Gastroesophageal sphincter (tissue), 4 donors: ENCODE results near the gene ADORA3. TPM values are rescaled to one million over a fixed set of nuclear protein-coding genes. Genes with fewer than 3 reads are reported as not detected.

Experiments
- ATAC-seq: fragments of 150-250 bp; one replicate; pipeline ENCODE4 v1.9.1; 2016; ENCODE audit warnings: mild to moderate bottlenecking, moderate library complexity
- H3K27ac ChIP-seq, 4 donors: fragments of 200-600 bp; sonication (generic) in 3 of 4; 1 replicate in 3 of 4; 2 replicates in 1 of 4; pipeline ENCODE4 v1.5.1; 2016 to 2019
- H3K27me3 ChIP-seq: fragments of 200-600 bp; sonication (generic); one replicate; pipeline ENCODE4 v1.5.1; 2019
- H3K36me3 ChIP-seq, 2 donors: fragments of 200-600 bp; sonication (generic); one replicate each; pipeline ENCODE4 v1.5.1; 2019; ENCODE audit warnings: control low read depth in 1 of 2
- H3K4me1 ChIP-seq, 3 donors: fragments of 200-600 bp; sonication (generic); 1 replicate in 2 of 3; 2 replicates in 1 of 3; pipeline ENCODE4 v1.5.1; 2016 to 2019; ENCODE audit warnings: control low read depth in 2 of 3
- H3K4me3 ChIP-seq, 2 donors: fragments of 200-600 bp; sonication (generic); one replicate each; pipeline ENCODE4 v1.5.1; 2019; ENCODE audit warnings: mild to moderate bottlenecking in 1 of 2, moderate library complexity in 1 of 2
- H3K9me3 ChIP-seq, 3 donors: fragments of 200-600 bp; sonication (generic); one replicate each; pipeline ENCODE4 v1.5.1; 2017 to 2019; ENCODE audit warnings: control low read depth in 2 of 3
- EP300 ChIP-seq: sonication (generic); formaldehyde crosslinking; IDR thresholded peaks from one replicate; pipeline ENCODE4 v1.6.1; 2017; ENCODE audit warnings: antibody characterized with exemption, mild to moderate bottlenecking
- POLR2A ChIP-seq, 2 donors: fragments of 450-650 bp; IDR thresholded peaks; one replicate each; pipeline ENCODE4 v1.6.1; 2017; ENCODE audit warnings: antibody characterized with exemption in 2 of 2, mild to moderate bottlenecking in 2 of 2, moderate library complexity in 1 of 2
- POLR2AphosphoS5 ChIP-seq: sonication (generic); formaldehyde crosslinking; IDR thresholded peaks from one replicate; pipeline ENCODE4 v1.6.1; 2017; ENCODE audit warnings: antibody characterized with exemption
- WGBS, 2 donors: methylation state at CpG; one replicate each; pipeline ENCODE4 v1.1.5; 2018; ENCODE audit warnings: low coverage in 1 of 2; 5-methylcytosine and 5-hydroxymethylcytosine counted together
- total RNA-seq, 4 donors: library from RNA; depleted of rRNA; stranded (reverse); fragments of >200 nt; gene quantifications; one replicate each; pipeline ENCODE4 v1.1.0, GENCODE V29; 2016
- TF ChIP-seq, protein P1 (sequence below), 4 experiments: fragments of 200-600 bp in 2 of 4; fragments of 450-650 bp in 2 of 4; sonication (generic) in 1 of 4; IDR thresholded peaks; one replicate each; pipeline ENCODE4 v1.5.1; 2017 to 2019; ENCODE audit warnings: antibody characterized with exemption in 4 of 4, mild to moderate bottlenecking in 2 of 4, moderate library complexity in 2 of 4

The ADORA3 gene
- total RNA-seq, 4 donors from 2014 or later, result 3.4 to 13.7 (median 7.8) TPM

DNA sequence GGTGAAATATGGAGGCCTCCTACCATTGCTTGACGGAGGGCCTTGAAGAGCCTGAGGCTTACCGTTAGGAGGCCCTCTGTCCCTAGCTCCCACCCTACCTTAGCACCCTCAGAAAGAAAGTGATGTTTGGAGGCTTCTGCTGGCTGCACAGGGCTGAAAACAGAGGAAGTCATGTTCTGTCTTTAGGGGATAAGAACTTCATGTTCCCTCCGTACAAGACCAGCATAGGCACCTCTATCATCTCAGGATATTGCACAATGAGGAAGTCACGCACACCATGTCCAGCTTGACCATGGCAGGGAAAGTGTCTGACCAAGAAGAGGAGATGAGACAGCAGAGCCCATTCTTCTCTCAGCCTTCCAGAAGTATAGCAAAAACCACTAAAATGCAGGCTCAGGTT is 13.8 kb downstream of the ADORA3 start:
- Histone ChIP-seq H3K36me3 (no peaks in the 10 kb centered on the region), H3K27ac (peak overlapping the region in 3 of 4 donors; percentile 22 to 55 (median 51)), H3K4me1 (no peaks in the 10 kb centered on the region), H3K4me3 (no peak overlapping the region), H3K27me3 (no peaks in the 10 kb centered on the region), H3K9me3 (no peaks in the 10 kb centered on the region)
- TF ChIP-seq POLR2AphosphoS5 (peak; percentile 36), POLR2A (IDR thresholded peaks at IDR 0.05) (no peak)
- ATAC-seq, result peak; percentile 78
- WGBS, 2 donors, result 100% methylated on average over 2 of the region's 4 CpGs; no CpG with 5 or more reads in 1 of the 2 donors

DNA sequence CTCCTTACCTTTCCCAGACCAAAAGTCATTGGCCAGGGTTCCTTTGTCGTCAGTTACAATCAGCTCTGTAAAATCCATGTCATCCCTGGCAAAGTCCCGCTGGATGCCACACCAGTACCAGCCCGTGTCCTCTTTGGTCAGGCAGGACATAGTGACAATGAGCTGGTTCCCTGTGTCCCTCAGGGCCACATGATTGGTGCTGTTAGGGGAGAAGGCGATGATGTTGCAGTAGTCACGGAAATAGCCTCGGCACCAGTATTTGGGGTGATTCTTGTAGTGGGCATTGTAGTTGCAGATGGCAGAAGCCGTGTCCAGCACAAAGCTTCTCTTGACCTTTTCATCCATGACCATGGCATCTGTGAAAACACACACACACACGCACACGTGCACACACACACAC is 14.8 kb downstream of the ADORA3 start:
- Histone ChIP-seq H3K4me1 (no peaks in the 10 kb centered on the region), H3K27ac (peak overlapping the region in 2 of 4 donors; percentile 51 to 55), H3K4me3 (no peak overlapping the region), H3K9me3 (no peaks in the 10 kb centered on the region), H3K36me3 (no peaks in the 10 kb centered on the region), H3K27me3 (no peaks in the 10 kb centered on the region)
- TF ChIP-seq POLR2A (IDR thresholded peaks at IDR 0.05), result no peak
- TF ChIP-seq EP300, result no peak
- no peak for TF ChIP-seq POLR2AphosphoS5
- TF ChIP-seq, protein P1, sequence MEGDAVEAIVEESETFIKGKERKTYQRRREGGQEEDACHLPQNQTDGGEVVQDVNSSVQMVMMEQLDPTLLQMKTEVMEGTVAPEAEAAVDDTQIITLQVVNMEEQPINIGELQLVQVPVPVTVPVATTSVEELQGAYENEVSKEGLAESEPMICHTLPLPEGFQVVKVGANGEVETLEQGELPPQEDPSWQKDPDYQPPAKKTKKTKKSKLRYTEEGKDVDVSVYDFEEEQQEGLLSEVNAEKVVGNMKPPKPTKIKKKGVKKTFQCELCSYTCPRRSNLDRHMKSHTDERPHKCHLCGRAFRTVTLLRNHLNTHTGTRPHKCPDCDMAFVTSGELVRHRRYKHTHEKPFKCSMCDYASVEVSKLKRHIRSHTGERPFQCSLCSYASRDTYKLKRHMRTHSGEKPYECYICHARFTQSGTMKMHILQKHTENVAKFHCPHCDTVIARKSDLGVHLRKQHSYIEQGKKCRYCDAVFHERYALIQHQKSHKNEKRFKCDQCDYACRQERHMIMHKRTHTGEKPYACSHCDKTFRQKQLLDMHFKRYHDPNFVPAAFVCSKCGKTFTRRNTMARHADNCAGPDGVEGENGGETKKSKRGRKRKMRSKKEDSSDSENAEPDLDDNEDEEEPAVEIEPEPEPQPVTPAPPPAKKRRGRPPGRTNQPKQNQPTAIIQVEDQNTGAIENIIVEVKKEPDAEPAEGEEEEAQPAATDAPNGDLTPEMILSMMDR (IDR thresholded peaks at IDR 0.05), result no peak
- WGBS, 2 donors, result 87 to 93% methylated on average over 4 to 6 of the region's 9 CpGs
- no peak for ATAC-seq

DNA sequence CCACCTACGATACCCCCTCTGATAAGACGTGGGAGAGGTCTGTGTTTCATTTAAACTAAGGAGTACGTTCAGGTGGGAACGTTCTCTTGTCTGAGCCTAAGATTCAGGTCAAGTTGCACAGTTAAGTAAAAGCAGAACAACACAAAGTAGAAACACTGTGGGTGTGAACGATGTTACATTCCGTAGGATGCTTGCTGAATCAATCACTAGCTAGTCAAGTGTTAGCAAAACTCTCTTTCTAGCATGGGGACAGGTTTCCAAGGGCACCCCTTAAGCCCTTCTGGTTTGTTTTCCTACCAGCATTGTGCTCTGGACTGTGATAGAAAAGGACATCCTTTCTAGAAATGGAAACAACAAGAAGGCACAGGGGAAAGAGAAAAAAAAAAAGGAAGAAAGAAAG is 16.3 kb downstream of the ADORA3 start:
- Histone ChIP-seq H3K4me1 (peaks cover 0 to 3% (median 0%) of the 10 kb centered on the region in 3 donors), H3K27me3 (no peaks in the 10 kb centered on the region), H3K36me3 (no peaks in the 10 kb centered on the region), H3K27ac (no peak overlapping the region), H3K9me3 (no peaks in the 10 kb centered on the region), H3K4me3 (no peak overlapping the region)
- ATAC-seq, result no peak
- 63 to 76% methylated on average over 2 to 6 of the region's 6 CpGs for WGBS, 2 donors
- TF ChIP-seq POLR2A (IDR thresholded peaks at IDR 0.05) (no peak), POLR2AphosphoS5 (no peak)

DNA sequence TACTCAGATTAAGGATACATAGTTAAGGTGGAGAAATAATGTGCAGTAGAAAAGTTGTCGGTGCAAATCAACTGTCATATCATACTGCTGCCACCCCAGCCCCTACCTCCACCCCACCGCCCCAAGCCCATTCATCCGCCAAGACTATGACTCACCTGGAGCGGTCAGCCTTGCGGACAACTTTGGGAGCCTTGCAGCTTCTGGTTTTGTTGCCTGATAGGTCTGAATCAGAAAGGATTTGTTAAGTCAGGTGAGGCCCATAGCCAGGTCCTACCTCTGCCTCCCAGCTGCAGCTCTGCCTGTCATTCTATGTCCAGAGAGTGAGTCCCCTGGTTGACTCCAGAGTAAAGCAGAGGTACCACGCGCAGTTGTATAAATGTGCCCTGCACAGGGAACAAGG is 17.0 kb downstream of the ADORA3 start:
- H3K27ac ChIP-seq, result no peak overlapping the region
- no peak for TF ChIP-seq POLR2AphosphoS5
- TF ChIP-seq, protein P1 (IDR thresholded peaks at IDR 0.05), result no peak
- no peak for TF ChIP-seq EP300
- no peak for TF ChIP-seq POLR2A (IDR thresholded peaks at IDR 0.05)
- no peaks in the 10 kb centered on the region for H3K9me3 ChIP-seq
- no peak for ATAC-seq
- H3K27me3 ChIP-seq, result no peaks in the 10 kb centered on the region
- peaks cover 0 to 10% (median 0%) of the 10 kb centered on the region in 3 donors for H3K4me1 ChIP-seq
- no peak overlapping the region for H3K4me3 ChIP-seq
- no peaks in the 10 kb centered on the region for H3K36me3 ChIP-seq
- 80 to 100% methylated on average over 1 of the region's 7 CpGs for WGBS, 2 donors

DNA sequence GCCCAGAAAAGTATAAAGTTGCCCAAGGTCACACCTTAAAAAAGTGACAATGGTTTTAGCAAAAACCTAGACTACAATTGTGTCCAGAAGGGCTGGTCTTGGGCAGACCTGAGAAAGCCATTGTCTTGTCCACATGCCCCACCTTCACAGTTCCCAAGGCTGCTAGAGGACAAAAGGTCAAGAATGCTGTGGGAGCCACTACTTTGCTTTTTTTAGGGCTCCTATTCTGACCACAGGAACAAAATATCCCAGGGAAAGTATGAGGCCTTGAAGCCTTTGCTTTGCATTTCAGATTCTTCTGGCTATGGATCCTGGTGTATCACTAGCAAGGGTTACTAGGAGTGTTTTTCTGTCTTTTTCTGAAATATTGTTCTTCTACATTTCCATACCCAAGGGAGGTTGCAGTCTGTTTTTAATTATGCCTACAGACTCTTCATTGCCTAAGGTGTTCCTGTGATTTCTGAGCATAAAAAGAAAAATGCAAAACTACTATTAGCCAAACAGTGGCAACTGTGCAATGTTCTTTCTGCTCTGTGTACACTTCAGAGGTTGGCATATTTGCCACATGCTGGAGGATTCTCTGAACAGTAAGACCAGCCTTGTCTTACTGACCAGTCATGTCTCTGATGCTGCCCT is 18.9 kb downstream of the ADORA3 start:
- peaks cover 0 to 14% (median 0%) of the 10 kb centered on the region in 3 donors for H3K4me1 ChIP-seq
- no peaks in the 10 kb centered on the region for H3K27me3 ChIP-seq
- H3K36me3 ChIP-seq, result no peaks in the 10 kb centered on the region
- no peaks in the 10 kb centered on the region for H3K9me3 ChIP-seq
- H3K27ac ChIP-seq, result no peak overlapping the region
- ATAC-seq, result no peak
- no peak overlapping the region for H3K4me3 ChIP-seq
- TF ChIP-seq POLR2A (IDR thresholded peaks at IDR 0.05) (no peak), EP300 (no peak), POLR2AphosphoS5 (no peak)
- TF ChIP-seq, protein P1 (IDR thresholded peaks at IDR 0.05), result no peak

DNA sequence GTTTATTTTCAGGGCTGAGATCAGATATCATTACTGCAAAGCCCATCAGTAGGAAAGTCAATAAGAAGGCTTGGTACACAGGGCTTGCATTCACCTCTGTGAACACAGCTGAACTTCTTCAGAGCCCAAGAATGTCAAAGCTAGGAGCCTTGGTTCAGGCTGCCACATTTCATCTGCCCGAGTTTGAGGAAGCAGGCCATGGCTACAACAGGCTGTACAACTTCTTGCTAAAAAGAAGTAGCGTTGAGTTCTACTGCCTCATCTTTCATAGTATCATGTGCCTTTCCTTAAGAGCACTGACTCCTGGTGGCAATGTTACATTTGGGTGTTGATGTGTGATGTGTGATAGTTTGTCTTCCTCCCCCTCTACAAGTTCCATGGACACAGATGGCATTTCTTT is 19.6 kb downstream of the ADORA3 start:
- Histone ChIP-seq H3K36me3 (no peaks in the 10 kb centered on the region), H3K4me3 (no peak overlapping the region), H3K27ac (no peak overlapping the region), H3K9me3 (no peaks in the 10 kb centered on the region), H3K27me3 (no peaks in the 10 kb centered on the region), H3K4me1 (peaks cover 0 to 14% (median 0%) of the 10 kb centered on the region in 3 donors)
- WGBS, 2 donors, result 90 to 100% methylated on average over 1 to 2 of the region's 2 CpGs
- ATAC-seq, result no peak
- TF ChIP-seq POLR2AphosphoS5 (no peak), POLR2A (IDR thresholded peaks at IDR 0.05) (no peak), EP300 (no peak)
- TF ChIP-seq, protein P1 (IDR thresholded peaks at IDR 0.05), result no peak
